SKM-1 treated with dmso at 0.1 percent for 144 hours (cell line): ENCODE results near the gene ZCCHC10.
"Not testable (repeated sequence)": the region's sequence is repeated elsewhere in the genome, so short reads cannot be mapped to it uniquely, and the experiment has no call there.

Experiments
- DNase-seq: peaks from one replicate; lab custom pipeline; 2025; ENCODE audit not compliant: unreplicated experiment; lab: John Stamatoyannopoulos, UW

The ZCCHC10 gene

GRCh38 chr5:133046560-133046959 lies 20.2 kb upstream of the ZCCHC10 start:
- not testable (repeated sequence) for DNase-seq

GRCh38 chr5:133041910-133042309 lies 15.6 kb upstream of the ZCCHC10 start:
- DNase-seq = no peak

GRCh38 chr5:133041157-133041784 lies 14.9 kb upstream of the ZCCHC10 start:
- DNase-seq = no peak

GRCh38 chr5:133036677-133037076 lies 10.3 kb upstream of the ZCCHC10 start:
- DNase-seq = not testable (repeated sequence)

- DNase-seq = no peak
Observed at GRCh38 chr5:133035224-133035623, 8.9 kb upstream of the ZCCHC10 start.

- no peak for DNase-seq
Observed at GRCh38 chr5:133034064-133034463, 7.7 kb upstream of the ZCCHC10 start.

GRCh38 chr5:133032852-133033742 lies 6.7 kb upstream of the ZCCHC10 start:
- no peak for DNase-seq

GRCh38 chr5:133030343-133031005 lies 4.1 kb upstream of the ZCCHC10 start:
- no peak for DNase-seq

GRCh38 chr5:133029416-133029815 lies 3.1 kb upstream of the ZCCHC10 start:
- no peak for DNase-seq

GRCh38 chr5:133026664-133027153 lies 360 bp upstream of the ZCCHC10 start:
- DNase-seq = no peak

- DNase-seq = not testable (repeated sequence)
Observed at GRCh38 chr5:133019471-133019870, 6.9 kb downstream of the ZCCHC10 start.

- no peak for DNase-seq
Observed at GRCh38 chr5:133017964-133018363, 8.4 kb downstream of the ZCCHC10 start.

- no peak for DNase-seq
Observed at GRCh38 chr5:133015466-133015865, 10.9 kb downstream of the ZCCHC10 start.

- not testable (repeated sequence) for DNase-seq
Observed at GRCh38 chr5:133008455-133008854, 17.9 kb downstream of the ZCCHC10 start.

GRCh38 chr5:133006653-133007052 lies 19.7 kb downstream of the ZCCHC10 start:
- no peak for DNase-seq

GRCh38 chr5:132999246-132999645 lies 27.1 kb downstream of the ZCCHC10 start:
- no peak for DNase-seq

- DNase-seq = peak; percentile 63
Observed at GRCh38 chr5:132998556-132998955, 27.8 kb downstream of the ZCCHC10 start.

- DNase-seq = no peak
Observed at GRCh38 chr5:132996307-132996706, 30.0 kb downstream of the ZCCHC10 start.

- no peak for DNase-seq
Observed at GRCh38 chr5:132987531-132988408, 38.6 kb downstream of the ZCCHC10 start.

- DNase-seq = not testable (repeated sequence)
Observed at GRCh38 chr5:132982971-132983370, 43.4 kb downstream of the ZCCHC10 start.

- DNase-seq = no peak
Observed at GRCh38 chr5:132981288-132981687, 45.1 kb downstream of the ZCCHC10 start.
